Measurements from ENCODE around the gene ABR.
"Not testable (repeated sequence)": the region's sequence is repeated elsewhere in the genome, so short reads cannot be mapped to it uniquely, and the experiment has no call there.

ABR gene

DNA sequence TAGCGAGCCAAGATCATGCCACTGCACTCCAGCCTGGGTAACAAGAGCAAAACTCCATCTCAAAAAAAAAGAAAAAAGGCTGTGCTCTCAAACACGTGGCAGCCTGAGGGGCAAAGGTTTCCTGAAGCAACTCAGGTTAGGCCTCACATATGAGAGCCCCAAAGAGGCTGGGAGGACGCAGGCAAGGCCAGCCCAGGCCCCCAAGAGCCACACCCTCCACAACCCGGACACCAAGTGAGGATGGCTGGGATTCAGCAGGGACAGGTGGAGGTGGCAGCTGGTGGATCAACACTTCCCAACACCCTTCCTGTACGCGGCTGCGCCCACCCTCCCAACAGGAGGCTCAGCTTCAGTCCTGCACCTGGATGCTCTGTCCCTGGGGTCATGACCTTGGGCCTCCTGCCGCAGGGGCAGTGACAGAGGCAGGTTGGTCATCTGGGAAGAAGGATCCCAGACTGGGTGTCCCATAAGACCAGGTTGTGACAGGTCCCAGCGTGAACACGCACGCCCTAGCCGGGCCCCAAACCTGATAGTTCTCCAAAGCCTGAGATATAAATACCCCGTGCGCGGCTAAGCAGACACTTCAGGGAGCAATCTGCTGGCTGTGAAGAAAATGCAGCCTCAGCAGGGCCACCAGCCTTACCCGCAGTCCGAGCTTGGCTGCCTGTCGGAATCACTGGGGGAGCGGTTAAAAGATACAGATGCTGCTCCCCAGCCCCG is 104.7 kb downstream of the ABR start:
- Histone ChIP-seq H3K4me1 (ENCODE audit: low read length) (no peaks in the 10 kb centered on the region), H3K9ac (ENCODE audit: low read length) (no peak overlapping the region), H3K9me3 (ENCODE audit: insufficient read depth, low read length) (no peaks in the 10 kb centered on the region), H3K27ac (ENCODE audit: low read length) (no peak overlapping the region), H3K4me2 (ENCODE audit: low read length) (no peak overlapping the region), H3K36me3 (replicated peaks; ENCODE audit: low read depth, low read length) (no peaks in the 10 kb centered on the region), H3K4me3 (ENCODE audit: low read length) (no peak overlapping the region), H4K20me1 (ENCODE audit: insufficient read depth, low read length) (no peaks in the 10 kb centered on the region), H3K79me2 (ENCODE audit: low read length) (no peaks in the 10 kb centered on the region), H3K27me3 (ENCODE audit: low read depth, low read length) (no peaks in the 10 kb centered on the region), H2AFZ (ENCODE audit: low read depth, low read length) (no peak overlapping the region)
- TF ChIP-seq EZH2phosphoT487 (IDR thresholded peaks at IDR 0.05; ENCODE audit: low read depth), result no peak
- TF ChIP-seq, protein P1, sequence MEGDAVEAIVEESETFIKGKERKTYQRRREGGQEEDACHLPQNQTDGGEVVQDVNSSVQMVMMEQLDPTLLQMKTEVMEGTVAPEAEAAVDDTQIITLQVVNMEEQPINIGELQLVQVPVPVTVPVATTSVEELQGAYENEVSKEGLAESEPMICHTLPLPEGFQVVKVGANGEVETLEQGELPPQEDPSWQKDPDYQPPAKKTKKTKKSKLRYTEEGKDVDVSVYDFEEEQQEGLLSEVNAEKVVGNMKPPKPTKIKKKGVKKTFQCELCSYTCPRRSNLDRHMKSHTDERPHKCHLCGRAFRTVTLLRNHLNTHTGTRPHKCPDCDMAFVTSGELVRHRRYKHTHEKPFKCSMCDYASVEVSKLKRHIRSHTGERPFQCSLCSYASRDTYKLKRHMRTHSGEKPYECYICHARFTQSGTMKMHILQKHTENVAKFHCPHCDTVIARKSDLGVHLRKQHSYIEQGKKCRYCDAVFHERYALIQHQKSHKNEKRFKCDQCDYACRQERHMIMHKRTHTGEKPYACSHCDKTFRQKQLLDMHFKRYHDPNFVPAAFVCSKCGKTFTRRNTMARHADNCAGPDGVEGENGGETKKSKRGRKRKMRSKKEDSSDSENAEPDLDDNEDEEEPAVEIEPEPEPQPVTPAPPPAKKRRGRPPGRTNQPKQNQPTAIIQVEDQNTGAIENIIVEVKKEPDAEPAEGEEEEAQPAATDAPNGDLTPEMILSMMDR (IDR thresholded peaks at IDR 0.05; ENCODE audit: low read depth, low read length), result no peak

DNA sequence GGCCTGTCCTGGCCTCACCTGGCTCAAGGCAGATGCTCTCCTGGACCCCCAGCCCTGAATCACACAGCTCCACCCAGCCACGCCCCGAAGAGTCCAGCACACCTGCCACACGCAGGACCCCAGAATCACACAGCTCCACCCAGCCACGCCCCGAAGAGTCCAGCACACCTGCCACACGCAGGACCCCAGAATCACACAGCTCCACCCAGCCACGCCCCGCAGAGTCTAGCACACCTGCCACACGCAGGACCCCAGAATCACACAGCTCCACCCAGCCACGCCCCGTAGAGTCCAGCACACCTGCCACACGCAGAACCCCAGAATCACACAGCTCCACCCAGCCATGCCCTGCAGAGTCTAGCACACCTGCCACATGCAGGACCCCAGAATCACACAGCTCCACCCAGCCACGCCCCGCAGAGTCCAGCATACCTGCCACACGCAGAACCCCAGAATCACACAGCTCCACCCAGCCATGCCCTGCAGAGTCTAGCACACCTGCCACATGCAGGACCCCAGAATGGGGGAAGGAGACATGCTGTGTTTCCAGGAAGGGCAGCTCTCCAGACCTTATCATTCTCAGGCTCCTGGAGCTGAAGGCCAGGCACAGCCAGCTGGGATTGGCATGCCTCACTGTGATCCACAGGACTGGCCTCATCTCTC is 105.7 kb downstream of the ABR start:
- H3K9ac ChIP-seq (ENCODE audit: low read length); H2AFZ ChIP-seq (ENCODE audit: low read depth, low read length); H3K4me3 ChIP-seq (ENCODE audit: low read length); H3K4me2 ChIP-seq (ENCODE audit: low read length); H3K4me1 ChIP-seq (ENCODE audit: low read length); H3K9me3 ChIP-seq (ENCODE audit: insufficient read depth, low read length); H3K79me2 ChIP-seq (ENCODE audit: low read length); H3K27ac ChIP-seq (ENCODE audit: low read length); H3K36me3 ChIP-seq (replicated peaks; ENCODE audit: low read depth, low read length); H3K27me3 ChIP-seq (ENCODE audit: low read depth, low read length); H4K20me1 ChIP-seq (ENCODE audit: insufficient read depth, low read length): not testable (repeated sequence)

DNA sequence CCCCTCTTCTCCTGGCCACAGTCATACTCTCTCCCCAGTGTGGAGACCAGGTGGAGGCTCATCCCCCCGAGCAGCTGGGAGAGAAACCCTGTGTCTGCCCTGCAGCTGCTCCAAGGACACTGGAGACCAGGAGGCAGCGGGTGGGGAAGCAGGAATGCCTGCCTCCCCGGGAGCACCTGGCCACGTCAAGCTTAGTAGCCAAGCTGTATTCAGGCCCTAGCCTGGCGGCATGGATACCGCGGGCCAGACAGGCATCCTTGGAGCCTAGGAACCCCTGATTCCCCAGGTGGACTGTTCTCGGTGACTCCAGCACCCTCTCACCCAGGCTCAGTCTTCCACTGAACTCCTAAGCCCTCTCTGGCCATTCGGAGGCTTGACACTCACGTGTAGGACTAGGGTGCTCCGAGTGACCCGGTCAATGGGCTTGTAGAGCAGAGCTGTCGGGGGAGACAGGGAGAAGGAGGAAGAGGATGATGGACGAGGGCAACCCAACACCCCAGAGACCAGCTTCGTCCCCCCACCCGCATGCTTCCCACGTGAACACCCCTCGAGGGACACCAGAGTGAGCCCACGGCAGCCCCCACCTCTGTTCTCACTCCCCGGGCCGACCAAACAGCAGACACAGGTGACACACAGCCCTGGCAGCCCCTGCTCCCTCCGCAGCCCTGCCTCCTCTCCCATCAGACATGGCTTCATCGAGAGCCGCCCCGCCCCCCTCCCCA is 106.4 kb downstream of the ABR start:
- Histone ChIP-seq H3K4me1 (ENCODE audit: low read length) (no peaks in the 10 kb centered on the region), H3K9ac (ENCODE audit: low read length) (no peak overlapping the region), H3K27ac (ENCODE audit: low read length) (no peak overlapping the region), H3K27me3 (ENCODE audit: low read depth, low read length) (no peaks in the 10 kb centered on the region), H3K79me2 (ENCODE audit: low read length) (no peaks in the 10 kb centered on the region), H3K4me2 (ENCODE audit: low read length) (no peak overlapping the region), H4K20me1 (ENCODE audit: insufficient read depth, low read length) (no peaks in the 10 kb centered on the region), H3K4me3 (ENCODE audit: low read length) (no peak overlapping the region), H2AFZ (ENCODE audit: low read depth, low read length) (no peak overlapping the region), H3K9me3 (ENCODE audit: insufficient read depth, low read length) (no peaks in the 10 kb centered on the region), H3K36me3 (replicated peaks; ENCODE audit: low read depth, low read length) (peaks cover 6% of the 10 kb centered on the region)
- TF ChIP-seq, protein P1 (IDR thresholded peaks at IDR 0.05; ENCODE audit: low read depth, low read length), result no peak
- TF ChIP-seq EZH2phosphoT487 (IDR thresholded peaks at IDR 0.05; ENCODE audit: low read depth), result no peak

DNA sequence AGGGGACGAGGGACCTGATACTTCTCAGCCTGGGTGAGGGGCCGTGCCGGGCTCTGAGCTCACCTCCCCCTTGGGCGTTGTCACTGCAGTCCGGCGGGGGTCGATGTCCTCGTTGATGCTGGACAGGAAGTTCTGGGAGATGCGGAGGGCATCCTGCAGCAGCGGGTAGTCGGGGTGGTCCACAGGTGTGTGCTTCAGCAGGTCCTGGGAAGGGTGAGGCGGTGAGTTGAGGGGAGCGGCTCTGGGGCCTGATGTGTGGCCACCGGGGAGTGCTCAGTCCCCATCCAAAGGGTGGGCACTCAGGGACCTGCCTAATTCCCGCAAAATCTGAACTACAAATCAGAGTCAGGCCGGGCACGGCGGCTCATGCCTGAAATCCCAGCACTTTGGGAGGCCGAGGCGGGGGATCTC is 107.2 kb downstream of the ABR start:
- no peaks in the 10 kb centered on the region for H3K9me3 ChIP-seq (ENCODE audit: insufficient read depth, low read length)
- H2AFZ ChIP-seq (ENCODE audit: low read depth, low read length), result no peak overlapping the region
- no peaks in the 10 kb centered on the region for H3K27me3 ChIP-seq (ENCODE audit: low read depth, low read length)
- H3K4me3 ChIP-seq (ENCODE audit: low read length), result no peak overlapping the region
- no peak overlapping the region for H3K4me2 ChIP-seq (ENCODE audit: low read length)
- H4K20me1 ChIP-seq (ENCODE audit: insufficient read depth, low read length), result no peaks in the 10 kb centered on the region
- no peaks in the 10 kb centered on the region for H3K79me2 ChIP-seq (ENCODE audit: low read length)
- no peak overlapping the region for H3K27ac ChIP-seq (ENCODE audit: low read length)
- TF ChIP-seq EZH2phosphoT487 (IDR thresholded peaks at IDR 0.05; ENCODE audit: low read depth), result no peak
- TF ChIP-seq, protein P1 (IDR thresholded peaks at IDR 0.05; ENCODE audit: low read depth, low read length), result no peak
- peaks cover 10% of the 10 kb centered on the region for H3K36me3 ChIP-seq (replicated peaks; ENCODE audit: low read depth, low read length)
- H3K4me1 ChIP-seq (ENCODE audit: low read length), result no peaks in the 10 kb centered on the region
- no peak overlapping the region for H3K9ac ChIP-seq (ENCODE audit: low read length)

All from OCI-LY3 (cell line).